Breast epithelium (tissue), 4 donors: ENCODE measurements around the gene PLSCR2. TPM values are rescaled to one million over a fixed set of nuclear protein-coding genes. Genes with fewer than 3 reads are reported as not detected.
"Not testable (repeated sequence)": the region's sequence is repeated elsewhere in the genome, so short reads cannot be mapped to it uniquely, and the experiment has no call there.

Experiments used
- DNase-seq, 2 donors: peaks; one replicate each; pipeline ENCODE4 v3.0.0-alpha.2; 2019; ENCODE audit warnings: low spot score in 2 of 2
- H3K27ac ChIP-seq, 2 donors: fragments of 200-600 bp; sonication (generic) in 1 of 2; one replicate each; pipeline ENCODE4 v1.5.1; 2016 to 2019; ENCODE audit warnings: mild to moderate bottlenecking in 1 of 2
- H3K27me3 ChIP-seq, 2 donors: fragments of 200-600 bp; sonication (generic) in 1 of 2; one replicate each; pipeline versions ENCODE4 v1.5.1 to v1.6.0; 2017 to 2019; ENCODE audit warnings: control low read depth in 1 of 2, mild to moderate bottlenecking in 1 of 2
- H3K36me3 ChIP-seq: fragments of 200-600 bp; one replicate; pipeline ENCODE4 v1.5.1; 2019
- H3K4me1 ChIP-seq, 2 donors: fragments of 200-600 bp; sonication (generic); one replicate each; pipeline ENCODE4 v1.5.1; 2016 to 2019; ENCODE audit warnings: control low read depth in 1 of 2
- H3K4me3 ChIP-seq, 3 donors: fragments of 200-600 bp; sonication (generic); 1 replicate in 2 of 3; 2 replicates in 1 of 3; pipeline ENCODE4 v1.5.1; 2016 to 2019; ENCODE audit warnings: mild to moderate bottlenecking in 3 of 3, moderate library complexity in 2 of 3
- H3K9me3 ChIP-seq, 2 donors: fragments of 200-600 bp; sonication (generic) in 1 of 2; one replicate each; pipeline ENCODE4 v1.5.1; 2016 to 2019; ENCODE audit warnings: control low read depth in 1 of 2
- POLR2A ChIP-seq: fragments of 450-650 bp; IDR thresholded peaks from one replicate; pipeline ENCODE4 v1.6.1; 2016; ENCODE audit warnings: antibody characterized with exemption, mild to moderate bottlenecking, moderate library complexity
- POLR2AphosphoS5 ChIP-seq, 3 donors: sonication (generic); formaldehyde crosslinking; IDR thresholded peaks; one replicate each; pipeline ENCODE4 v1.6.1; 2017; ENCODE audit warnings: antibody characterized with exemption in 3 of 3
- intact Hi-C: fragments of 100-400 bp; cut with DNase I; formaldehyde crosslinking; loops from one replicate; pipeline ENCODE4 v1.15.1; 2023; ENCODE audit warnings: low total_unique reads
- total RNA-seq, 3 donors: library from RNA; depleted of rRNA; stranded (reverse); fragments of >200 nt; gene quantifications; one replicate each; pipeline ENCODE4 v1.1.0, GENCODE V29; 2016
- TF ChIP-seq, protein P1 (sequence below), 3 donors: fragments of 450-650 bp; IDR thresholded peaks; one replicate each; pipeline ENCODE4 v1.5.1; 2016 to 2017; ENCODE audit warnings: antibody characterized with exemption in 3 of 3, mild to moderate bottlenecking in 3 of 3, moderate library complexity in 3 of 3

PLSCR2 gene
- total RNA-seq, 3 donors from 2014 or later, result 0.73 to 2.0 TPM; not detected in 1

DNA sequence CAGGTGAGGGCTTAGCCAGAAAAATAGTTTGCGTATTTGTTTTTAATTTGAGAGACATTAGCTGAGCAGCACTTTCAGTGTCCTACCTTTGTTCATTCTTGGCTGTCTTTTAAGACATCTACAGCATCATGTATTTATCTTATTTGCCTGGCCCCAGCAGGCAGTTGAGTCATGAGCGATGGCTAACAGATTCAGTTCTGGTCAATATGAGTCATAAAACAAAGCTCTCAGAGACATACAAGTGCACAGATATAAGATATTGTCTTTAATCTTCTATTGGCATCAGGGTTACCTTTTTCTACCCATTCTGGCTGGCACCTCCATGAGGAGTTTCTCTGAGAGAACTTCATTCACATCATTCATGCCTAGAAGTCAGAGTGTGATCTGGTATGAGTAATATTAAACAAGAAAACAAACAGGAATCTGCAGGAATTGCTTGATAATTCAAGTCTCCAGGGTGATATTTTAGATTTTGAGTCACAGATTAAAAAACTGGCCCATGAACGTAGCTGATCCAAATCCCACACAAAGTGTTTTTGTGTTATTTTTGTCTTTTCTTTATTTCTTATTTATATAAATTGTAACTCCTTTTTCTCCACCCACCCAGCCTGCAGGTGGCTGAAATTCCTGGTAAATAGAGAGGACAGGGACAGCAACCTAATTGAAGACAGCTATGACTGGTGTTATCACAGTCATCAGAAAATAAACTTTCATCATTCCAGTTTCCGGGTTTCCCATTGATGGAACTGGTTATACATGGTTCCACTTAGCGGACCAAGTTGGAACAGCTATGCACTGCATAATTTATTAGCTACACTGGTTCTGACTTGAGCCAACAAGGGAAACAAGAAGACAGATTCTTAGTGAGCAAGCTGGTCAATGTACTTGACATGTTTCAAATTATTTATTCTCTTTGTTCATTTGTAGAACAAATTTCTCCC lies 47.3 kb downstream of the PLSCR2 start:
- Histone ChIP-seq H3K4me1 (no peaks in the 10 kb centered on the region), H3K4me3 (no peak overlapping the region), H3K27me3 (no peaks in the 10 kb centered on the region), H3K27ac (no peak overlapping the region), H3K36me3 (no peaks in the 10 kb centered on the region), H3K9me3 (no peaks in the 10 kb centered on the region)
- TF ChIP-seq, protein P1, sequence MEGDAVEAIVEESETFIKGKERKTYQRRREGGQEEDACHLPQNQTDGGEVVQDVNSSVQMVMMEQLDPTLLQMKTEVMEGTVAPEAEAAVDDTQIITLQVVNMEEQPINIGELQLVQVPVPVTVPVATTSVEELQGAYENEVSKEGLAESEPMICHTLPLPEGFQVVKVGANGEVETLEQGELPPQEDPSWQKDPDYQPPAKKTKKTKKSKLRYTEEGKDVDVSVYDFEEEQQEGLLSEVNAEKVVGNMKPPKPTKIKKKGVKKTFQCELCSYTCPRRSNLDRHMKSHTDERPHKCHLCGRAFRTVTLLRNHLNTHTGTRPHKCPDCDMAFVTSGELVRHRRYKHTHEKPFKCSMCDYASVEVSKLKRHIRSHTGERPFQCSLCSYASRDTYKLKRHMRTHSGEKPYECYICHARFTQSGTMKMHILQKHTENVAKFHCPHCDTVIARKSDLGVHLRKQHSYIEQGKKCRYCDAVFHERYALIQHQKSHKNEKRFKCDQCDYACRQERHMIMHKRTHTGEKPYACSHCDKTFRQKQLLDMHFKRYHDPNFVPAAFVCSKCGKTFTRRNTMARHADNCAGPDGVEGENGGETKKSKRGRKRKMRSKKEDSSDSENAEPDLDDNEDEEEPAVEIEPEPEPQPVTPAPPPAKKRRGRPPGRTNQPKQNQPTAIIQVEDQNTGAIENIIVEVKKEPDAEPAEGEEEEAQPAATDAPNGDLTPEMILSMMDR (IDR thresholded peaks at IDR 0.05), result peak in 2 of 3 donors; percentile 11 to 12
- TF ChIP-seq POLR2A (no peak), POLR2AphosphoS5 (IDR thresholded peaks at IDR 0.05) (no peak)
- no peak for DNase-seq
- intact Hi-C loops, result no loop called here

DNA sequence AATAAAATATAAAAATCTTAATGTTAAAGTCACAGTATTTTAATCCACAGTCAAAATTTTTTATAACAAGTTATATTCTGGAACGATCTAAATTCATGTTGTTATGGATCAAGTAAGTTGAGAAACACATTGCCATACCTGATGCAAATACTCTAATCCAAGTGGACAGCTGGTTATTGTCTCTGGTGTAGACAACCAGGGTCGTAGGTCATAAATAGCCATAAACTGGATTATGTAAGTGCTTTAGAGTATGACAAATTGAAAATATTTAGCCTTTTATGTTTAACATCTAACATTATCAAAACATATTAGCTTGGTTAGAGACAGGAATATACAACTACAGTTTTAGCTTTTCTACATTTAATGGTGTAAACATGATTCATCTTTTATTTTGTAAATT lies 53.0 kb downstream of the PLSCR2 start:
- intact Hi-C loops, result no loop called here
- Histone ChIP-seq H3K9me3 (peaks cover 4 to 11% of the 10 kb centered on the region in 2 donors), H3K27me3 (no peaks in the 10 kb centered on the region), H3K27ac (no peak overlapping the region), H3K4me3 (no peak overlapping the region), H3K36me3 (no peaks in the 10 kb centered on the region), H3K4me1 (no peaks in the 10 kb centered on the region)
- TF ChIP-seq POLR2AphosphoS5 (IDR thresholded peaks at IDR 0.05), result no peak
- DNase-seq, result no peak

DNA sequence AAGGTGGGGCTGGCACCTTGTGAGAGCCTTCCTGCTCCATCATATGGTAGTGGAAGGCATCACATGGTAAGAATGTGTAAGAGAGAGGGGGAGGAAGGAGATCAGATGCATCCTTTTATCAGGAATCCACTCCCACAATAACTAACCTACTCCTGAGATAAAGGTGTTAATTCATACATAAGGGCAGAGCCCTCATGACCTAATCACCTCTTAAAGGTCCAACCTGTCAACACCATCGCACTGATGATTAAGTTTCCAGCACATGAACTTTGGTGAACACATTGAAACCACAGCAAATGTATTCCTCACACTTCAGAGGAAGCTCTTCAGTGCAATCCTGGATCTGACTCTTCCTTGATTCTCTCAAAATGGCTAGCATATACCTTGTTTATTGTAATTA lies 55.4 kb downstream of the PLSCR2 start:
- no peaks in the 10 kb centered on the region for H3K27me3 ChIP-seq
- no peak for DNase-seq
- intact Hi-C loops, result no loop called here
- H3K36me3 ChIP-seq, result no peaks in the 10 kb centered on the region
- H3K27ac ChIP-seq, result no peak overlapping the region
- no peaks in the 10 kb centered on the region for H3K4me1 ChIP-seq
- peaks cover 4 to 11% of the 10 kb centered on the region in 2 donors for H3K9me3 ChIP-seq
- TF ChIP-seq POLR2A, result no peak
- no peak for TF ChIP-seq POLR2AphosphoS5 (IDR thresholded peaks at IDR 0.05)
- TF ChIP-seq, protein P1 (IDR thresholded peaks at IDR 0.05), result no peak
- no peak overlapping the region for H3K4me3 ChIP-seq

DNA sequence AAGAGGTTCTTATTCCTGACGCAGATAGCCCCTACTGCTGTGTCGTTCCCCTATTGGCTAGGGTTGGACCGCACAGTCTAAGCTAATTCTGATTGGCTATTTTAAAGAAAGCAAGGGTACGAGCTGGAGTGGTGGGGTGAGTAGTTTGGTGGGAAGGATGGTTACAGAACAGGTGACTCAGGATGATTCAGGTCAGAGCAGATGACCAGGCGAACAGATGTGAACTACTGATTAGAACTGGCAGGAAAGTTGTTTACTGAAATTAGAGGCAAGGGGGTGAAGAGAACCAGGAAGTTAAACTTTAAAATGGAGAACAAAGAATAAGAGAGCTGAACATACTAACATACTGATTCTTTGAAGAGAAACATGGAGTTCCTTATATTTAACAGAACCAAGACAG lies 56.6 kb downstream of the PLSCR2 start:
- H3K36me3 ChIP-seq, intact Hi-C loops, H3K4me1 ChIP-seq, H3K27ac ChIP-seq, H3K27me3 ChIP-seq, DNase-seq, H3K4me3 ChIP-seq: not testable (repeated sequence)
- peaks cover 4 to 11% of the 10 kb centered on the region in 2 donors for H3K9me3 ChIP-seq

DNA sequence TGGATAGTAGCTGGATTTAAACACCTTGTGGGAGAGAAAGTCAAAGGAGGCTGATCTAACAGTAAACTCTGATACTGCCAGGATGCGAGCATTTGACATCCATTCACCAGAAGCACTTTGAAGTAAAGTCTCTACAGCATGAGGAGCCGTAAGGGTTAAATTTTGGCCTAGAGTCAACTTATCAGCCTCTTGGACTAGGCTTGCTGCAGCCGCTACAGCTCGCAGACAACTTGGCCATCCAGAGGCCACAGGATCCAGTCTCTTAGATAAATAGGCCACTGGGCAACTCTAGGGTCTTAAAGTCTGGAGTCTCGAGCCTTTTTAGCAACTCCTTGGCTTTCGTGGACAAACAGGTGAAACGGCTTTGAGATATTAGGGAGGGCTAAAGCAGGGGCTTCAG lies 61.4 kb downstream of the PLSCR2 start:
- Histone ChIP-seq H3K36me3 (no peaks in the 10 kb centered on the region), H3K9me3 (peaks cover 4 to 11% of the 10 kb centered on the region in 2 donors), H3K4me3 (no peak overlapping the region), H3K27ac (no peak overlapping the region), H3K27me3 (no peaks in the 10 kb centered on the region), H3K4me1 (no peaks in the 10 kb centered on the region)
- TF ChIP-seq, protein P1 (IDR thresholded peaks at IDR 0.05), result no peak
- TF ChIP-seq POLR2A (no peak), POLR2AphosphoS5 (IDR thresholded peaks at IDR 0.05) (no peak)
- DNase-seq, result no peak
- intact Hi-C loops, result no loop called here

DNA sequence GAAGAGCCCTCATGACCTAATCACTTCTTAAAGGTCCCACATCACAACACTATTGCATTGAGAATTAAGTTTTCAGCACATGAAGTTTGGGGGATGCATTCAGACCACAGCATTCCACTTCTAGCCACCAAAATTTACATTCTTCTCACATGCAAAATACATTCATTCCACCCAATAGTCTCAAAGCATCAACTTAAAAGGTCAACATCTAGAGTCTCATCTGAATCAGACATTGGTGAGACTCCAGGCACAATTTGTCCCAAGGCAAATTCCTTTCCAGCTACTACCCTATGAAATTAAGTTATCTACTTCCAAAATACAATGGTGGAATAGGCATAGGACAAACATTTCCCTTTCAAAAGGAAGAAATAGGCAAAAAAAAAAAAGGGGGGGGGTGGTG lies 64.9 kb downstream of the PLSCR2 start:
- intact Hi-C loops, result no loop called here
- TF ChIP-seq, protein P1 (IDR thresholded peaks at IDR 0.05), result no peak
- no peak for TF ChIP-seq POLR2AphosphoS5 (IDR thresholded peaks at IDR 0.05)
- no peak for TF ChIP-seq POLR2A
- Histone ChIP-seq H3K36me3 (no peaks in the 10 kb centered on the region), H3K9me3 (no peaks in the 10 kb centered on the region), H3K4me1 (no peaks in the 10 kb centered on the region), H3K4me3 (no peak overlapping the region), H3K27me3 (no peaks in the 10 kb centered on the region), H3K27ac (no peak overlapping the region)
- no peak for DNase-seq
